ENCODE measurements around the gene RICTOR. TPM values are rescaled to one million over a fixed set of nuclear protein-coding genes. Genes with fewer than 3 reads are reported as not detected.
"Not testable (repeated sequence)": the region's sequence is repeated elsewhere in the genome, so short reads cannot be mapped to it uniquely, and the experiment has no call there.

RICTOR gene
- total RNA-seq, 1 donor from 2014 or later: 23.6 TPM

DNA sequence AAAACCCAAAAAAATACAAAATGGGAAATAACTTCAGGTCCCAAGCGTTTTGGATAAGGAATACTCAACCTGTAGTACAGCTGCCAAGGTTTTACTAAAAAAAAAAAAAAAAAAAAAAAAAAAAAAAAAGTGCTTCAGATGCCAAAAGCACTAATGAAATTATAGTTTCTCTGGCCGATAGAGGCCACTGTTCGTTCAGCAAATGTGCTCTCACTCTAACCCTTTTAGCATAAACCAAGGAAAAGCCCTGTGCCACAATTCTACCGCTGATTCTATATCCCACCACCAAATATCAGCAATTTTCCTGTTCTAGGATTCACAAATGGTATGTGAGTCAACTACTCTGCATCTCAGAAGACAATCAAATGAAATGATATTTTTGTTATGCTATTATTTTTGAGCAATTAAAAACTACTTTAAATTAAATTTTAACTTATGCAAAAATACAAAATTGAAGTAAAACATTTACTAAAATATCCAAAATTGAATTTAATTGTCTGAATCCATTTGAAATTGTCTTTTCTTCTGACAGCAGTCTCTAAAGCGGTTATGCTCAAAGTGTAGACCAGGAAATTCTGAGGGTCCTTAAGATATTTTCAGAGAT is 79.8 kb downstream of the RICTOR start:
- Mint-ChIP-seq H3K36me3 (ENCODE audit: low read depth) (peaks cover 18% of the 10 kb centered on the region), H3K4me1 (ENCODE audit: low read depth) (no peaks in the 10 kb centered on the region), H3K4me3 (ENCODE audit: unreplicated experiment) (no peak overlapping the region), H3K27me3 (ENCODE audit: low read depth) (no peaks in the 10 kb centered on the region), H3K27ac (ENCODE audit: unreplicated experiment) (no peak overlapping the region), H3K9me3 (ENCODE audit: low read depth) (peaks cover 10% of the 10 kb centered on the region)
- no peak for DNase-seq (ENCODE audit: low spot score)
- TF ChIP-seq, protein P1, sequence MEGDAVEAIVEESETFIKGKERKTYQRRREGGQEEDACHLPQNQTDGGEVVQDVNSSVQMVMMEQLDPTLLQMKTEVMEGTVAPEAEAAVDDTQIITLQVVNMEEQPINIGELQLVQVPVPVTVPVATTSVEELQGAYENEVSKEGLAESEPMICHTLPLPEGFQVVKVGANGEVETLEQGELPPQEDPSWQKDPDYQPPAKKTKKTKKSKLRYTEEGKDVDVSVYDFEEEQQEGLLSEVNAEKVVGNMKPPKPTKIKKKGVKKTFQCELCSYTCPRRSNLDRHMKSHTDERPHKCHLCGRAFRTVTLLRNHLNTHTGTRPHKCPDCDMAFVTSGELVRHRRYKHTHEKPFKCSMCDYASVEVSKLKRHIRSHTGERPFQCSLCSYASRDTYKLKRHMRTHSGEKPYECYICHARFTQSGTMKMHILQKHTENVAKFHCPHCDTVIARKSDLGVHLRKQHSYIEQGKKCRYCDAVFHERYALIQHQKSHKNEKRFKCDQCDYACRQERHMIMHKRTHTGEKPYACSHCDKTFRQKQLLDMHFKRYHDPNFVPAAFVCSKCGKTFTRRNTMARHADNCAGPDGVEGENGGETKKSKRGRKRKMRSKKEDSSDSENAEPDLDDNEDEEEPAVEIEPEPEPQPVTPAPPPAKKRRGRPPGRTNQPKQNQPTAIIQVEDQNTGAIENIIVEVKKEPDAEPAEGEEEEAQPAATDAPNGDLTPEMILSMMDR (IDR thresholded peaks at IDR 0.05): peak; percentile 81

DNA sequence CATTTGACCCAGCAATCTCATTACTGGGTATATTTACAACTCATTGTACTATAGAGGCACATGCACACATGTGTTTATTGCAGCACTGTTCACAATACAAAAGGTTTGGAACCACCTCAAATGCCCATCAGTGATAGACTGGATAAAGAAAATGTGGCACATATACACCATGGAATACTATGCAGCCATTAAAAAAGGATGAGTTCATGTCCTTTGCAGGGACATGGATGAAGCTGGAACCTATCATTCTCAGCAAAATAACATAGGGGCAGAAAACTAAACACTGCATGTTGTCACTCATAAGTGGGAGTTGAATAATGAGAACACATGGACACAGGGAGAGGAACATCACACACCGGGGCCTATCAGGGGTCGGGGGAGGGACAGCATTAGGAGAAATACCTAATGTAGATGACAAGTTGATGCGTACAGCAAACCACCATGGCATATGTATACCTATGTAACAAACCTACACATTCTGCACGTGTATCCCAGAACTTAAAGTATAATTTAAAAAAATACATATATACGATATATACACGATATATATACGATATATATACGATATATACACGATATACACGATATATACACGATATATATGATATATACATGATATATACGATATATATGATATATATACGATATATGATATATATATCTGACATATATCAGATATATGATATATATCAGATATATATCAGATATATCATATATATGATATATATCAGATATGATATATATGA is 84.1 kb downstream of the RICTOR start:
- H3K27ac Mint-ChIP-seq (ENCODE audit: unreplicated experiment); DNase-seq (ENCODE audit: low spot score); H3K27me3 Mint-ChIP-seq (ENCODE audit: low read depth); H3K4me3 Mint-ChIP-seq (ENCODE audit: unreplicated experiment); H3K4me1 Mint-ChIP-seq (ENCODE audit: low read depth): not testable (repeated sequence)
- Mint-ChIP-seq H3K36me3 (ENCODE audit: low read depth) (peaks cover 40% of the 10 kb centered on the region), H3K9me3 (ENCODE audit: low read depth) (peaks cover 24% of the 10 kb centered on the region)

DNA sequence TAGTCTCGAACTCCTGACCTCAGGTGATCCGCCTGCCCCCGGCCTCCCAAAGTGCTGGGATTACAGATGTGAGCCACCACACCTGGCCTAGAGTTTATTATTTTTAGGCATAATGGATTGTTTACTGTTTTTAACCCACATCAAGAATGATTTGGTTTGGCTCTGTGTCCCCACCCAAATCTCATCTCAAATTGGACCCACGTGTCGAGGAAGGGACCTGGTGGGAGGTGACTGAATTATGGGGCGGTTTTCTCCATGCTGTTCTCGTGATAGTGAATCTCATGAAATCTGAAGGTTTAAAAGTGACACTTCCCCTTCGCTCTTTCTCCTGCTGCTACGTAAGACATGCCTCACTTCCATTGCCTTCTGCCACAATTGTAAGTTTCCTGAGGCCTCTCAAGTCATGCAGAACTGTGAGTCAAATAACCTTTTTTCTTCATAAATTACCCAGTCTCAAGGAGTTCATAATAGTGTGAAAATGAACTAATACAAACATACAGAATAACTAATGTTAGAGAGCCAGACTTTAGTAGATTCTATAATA is 88.2 kb downstream of the RICTOR start:
- TF ChIP-seq, protein P1 (IDR thresholded peaks at IDR 0.05): no peak
- H3K27ac Mint-ChIP-seq (ENCODE audit: unreplicated experiment): no peak overlapping the region
- peaks cover 38% of the 10 kb centered on the region for H3K36me3 Mint-ChIP-seq (ENCODE audit: low read depth)
- DNase-seq (ENCODE audit: low spot score): no peak
- no peaks in the 10 kb centered on the region for H3K4me1 Mint-ChIP-seq (ENCODE audit: low read depth)
- H3K27me3 Mint-ChIP-seq (ENCODE audit: low read depth): no peaks in the 10 kb centered on the region
- no peak overlapping the region for H3K4me3 Mint-ChIP-seq (ENCODE audit: unreplicated experiment)
- H3K9me3 Mint-ChIP-seq (ENCODE audit: low read depth): peaks cover 24% of the 10 kb centered on the region

- H3K9me3 Mint-ChIP-seq (ENCODE audit: low read depth): no peaks in the 10 kb centered on the region
- TF ChIP-seq, protein P1 (IDR thresholded peaks at IDR 0.05): no peak
- peaks cover 1% of the 10 kb centered on the region for H3K36me3 Mint-ChIP-seq (ENCODE audit: low read depth)
- no peak for DNase-seq (ENCODE audit: low spot score)
- no peaks in the 10 kb centered on the region for H3K27me3 Mint-ChIP-seq (ENCODE audit: low read depth)
- peaks cover 6% of the 10 kb centered on the region for H3K4me1 Mint-ChIP-seq (ENCODE audit: low read depth)
- no peak overlapping the region for H3K27ac Mint-ChIP-seq (ENCODE audit: unreplicated experiment)
- no peak overlapping the region for H3K4me3 Mint-ChIP-seq (ENCODE audit: unreplicated experiment)
These were observed 94.7 kb downstream of the RICTOR start for GRCh38 chr5:38979535-38979934.

DNA sequence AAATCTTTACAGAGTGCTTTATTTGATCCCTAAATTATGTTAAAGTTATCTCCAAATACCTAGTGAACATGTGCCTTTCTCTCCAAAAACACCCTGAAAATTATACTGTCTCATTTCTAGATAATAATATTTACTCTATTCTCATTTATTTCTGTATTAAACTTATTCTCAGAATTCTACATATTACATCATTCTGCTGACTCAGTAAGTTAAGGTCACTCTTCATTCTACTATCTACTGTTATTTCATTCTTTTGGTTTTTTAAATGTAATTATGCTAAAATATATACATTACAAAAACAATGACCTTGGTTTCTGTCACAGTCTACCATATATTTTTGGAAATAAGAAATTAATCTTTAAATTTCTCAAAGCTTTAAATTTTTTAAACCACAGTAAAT is 96.2 kb downstream of the RICTOR start:
- Mint-ChIP-seq H3K27me3 (ENCODE audit: low read depth) (no peaks in the 10 kb centered on the region), H3K4me1 (ENCODE audit: low read depth) (peaks cover 9% of the 10 kb centered on the region), H3K27ac (ENCODE audit: unreplicated experiment) (no peak overlapping the region), H3K9me3 (ENCODE audit: low read depth) (no peaks in the 10 kb centered on the region), H3K4me3 (ENCODE audit: unreplicated experiment) (no peak overlapping the region), H3K36me3 (ENCODE audit: low read depth) (peaks cover 1% of the 10 kb centered on the region)
- DNase-seq (ENCODE audit: low spot score): no peak
- TF ChIP-seq, protein P1 (IDR thresholded peaks at IDR 0.05): no peak

All from chondrocyte (in vitro differentiated cells).